HL-60 (cell line): ENCODE results near the gene ZNF664.

Experiments used
- POLR2AphosphoS5 ChIP-seq: IDR thresholded peaks from 2 replicates; pipeline ENCODE4 v1.6.1; 2012; ENCODE audit warnings: low read depth
- SPI1 ChIP-seq: IDR thresholded peaks from 2 replicates; pipeline ENCODE4 v1.6.1; 2012; ENCODE audit warnings: low read depth, mild to moderate bottlenecking, borderline replicate concordance
- TF ChIP-seq, protein P1 (sequence below): IDR thresholded peaks from one replicate; pipeline ENCODE4 v1.5.1; 2011; ENCODE audit warnings: low read length, control low read depth, inconsistent platforms; ENCODE audit not compliant: insufficient read depth

DNA sequence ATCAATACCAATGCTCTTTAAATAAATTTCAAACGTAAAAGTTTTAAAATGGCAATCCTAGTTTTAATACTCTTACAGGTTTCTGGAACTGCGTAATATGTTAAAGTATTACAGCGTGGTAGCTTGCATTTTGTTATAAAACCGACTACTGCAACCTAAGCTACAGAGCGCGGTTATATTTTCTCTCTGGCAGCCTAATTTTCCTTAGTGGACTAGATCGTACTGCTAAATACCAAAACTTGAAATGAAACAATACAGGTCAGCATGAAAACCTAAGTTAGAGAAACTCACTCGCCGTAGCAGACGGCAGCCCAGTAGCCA lies 1.6 kb upstream of the ZNF664 start:
- TF ChIP-seq, protein P1, sequence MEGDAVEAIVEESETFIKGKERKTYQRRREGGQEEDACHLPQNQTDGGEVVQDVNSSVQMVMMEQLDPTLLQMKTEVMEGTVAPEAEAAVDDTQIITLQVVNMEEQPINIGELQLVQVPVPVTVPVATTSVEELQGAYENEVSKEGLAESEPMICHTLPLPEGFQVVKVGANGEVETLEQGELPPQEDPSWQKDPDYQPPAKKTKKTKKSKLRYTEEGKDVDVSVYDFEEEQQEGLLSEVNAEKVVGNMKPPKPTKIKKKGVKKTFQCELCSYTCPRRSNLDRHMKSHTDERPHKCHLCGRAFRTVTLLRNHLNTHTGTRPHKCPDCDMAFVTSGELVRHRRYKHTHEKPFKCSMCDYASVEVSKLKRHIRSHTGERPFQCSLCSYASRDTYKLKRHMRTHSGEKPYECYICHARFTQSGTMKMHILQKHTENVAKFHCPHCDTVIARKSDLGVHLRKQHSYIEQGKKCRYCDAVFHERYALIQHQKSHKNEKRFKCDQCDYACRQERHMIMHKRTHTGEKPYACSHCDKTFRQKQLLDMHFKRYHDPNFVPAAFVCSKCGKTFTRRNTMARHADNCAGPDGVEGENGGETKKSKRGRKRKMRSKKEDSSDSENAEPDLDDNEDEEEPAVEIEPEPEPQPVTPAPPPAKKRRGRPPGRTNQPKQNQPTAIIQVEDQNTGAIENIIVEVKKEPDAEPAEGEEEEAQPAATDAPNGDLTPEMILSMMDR, result no peak
- TF ChIP-seq POLR2AphosphoS5, result no peak
- TF ChIP-seq SPI1, result no peak
